ENCODE data around the gene ISM1.

DNA sequence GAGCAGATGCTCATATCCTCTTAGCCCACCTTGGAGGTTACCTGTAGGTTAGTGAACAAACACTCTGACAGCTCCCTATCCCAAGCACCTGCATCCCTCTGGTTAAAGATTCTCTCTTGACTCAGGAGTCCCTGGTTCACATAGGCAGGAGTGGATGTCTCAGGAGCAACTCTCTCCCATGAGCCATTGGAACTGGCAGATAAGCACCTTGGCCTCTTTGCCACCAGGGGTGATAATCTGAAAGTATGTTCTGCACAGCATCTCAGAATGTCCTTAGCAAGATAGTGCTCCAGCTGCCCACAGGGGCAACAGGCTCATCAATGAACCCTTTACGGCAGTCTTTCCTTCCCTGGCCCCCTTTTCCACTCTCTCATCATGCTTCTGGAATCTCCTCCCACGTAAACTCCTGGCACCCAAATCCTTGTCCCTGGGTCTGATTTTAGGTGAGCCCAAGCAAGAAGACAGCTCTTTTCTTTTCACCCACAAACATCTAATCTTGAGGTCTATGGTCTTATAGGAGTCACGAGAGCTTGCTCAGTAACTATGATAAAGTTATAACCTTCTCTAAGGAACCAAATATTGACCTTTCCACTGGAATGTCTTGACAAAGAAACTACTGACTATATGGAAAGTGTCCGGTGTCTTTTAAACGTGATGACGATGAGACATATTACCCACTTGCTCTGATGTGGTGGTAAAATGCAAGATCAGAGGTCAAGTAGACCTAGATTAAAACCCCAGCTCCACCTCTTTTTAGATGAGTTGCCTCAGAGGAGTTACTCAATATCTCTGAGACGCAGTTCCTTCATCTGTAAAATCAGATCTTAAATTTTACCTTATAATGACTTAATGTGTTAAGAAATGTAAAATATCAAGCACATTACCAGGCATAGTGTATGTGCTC lies 39.8 kb upstream of the ISM1 start:
- TF ChIP-seq, protein P1, sequence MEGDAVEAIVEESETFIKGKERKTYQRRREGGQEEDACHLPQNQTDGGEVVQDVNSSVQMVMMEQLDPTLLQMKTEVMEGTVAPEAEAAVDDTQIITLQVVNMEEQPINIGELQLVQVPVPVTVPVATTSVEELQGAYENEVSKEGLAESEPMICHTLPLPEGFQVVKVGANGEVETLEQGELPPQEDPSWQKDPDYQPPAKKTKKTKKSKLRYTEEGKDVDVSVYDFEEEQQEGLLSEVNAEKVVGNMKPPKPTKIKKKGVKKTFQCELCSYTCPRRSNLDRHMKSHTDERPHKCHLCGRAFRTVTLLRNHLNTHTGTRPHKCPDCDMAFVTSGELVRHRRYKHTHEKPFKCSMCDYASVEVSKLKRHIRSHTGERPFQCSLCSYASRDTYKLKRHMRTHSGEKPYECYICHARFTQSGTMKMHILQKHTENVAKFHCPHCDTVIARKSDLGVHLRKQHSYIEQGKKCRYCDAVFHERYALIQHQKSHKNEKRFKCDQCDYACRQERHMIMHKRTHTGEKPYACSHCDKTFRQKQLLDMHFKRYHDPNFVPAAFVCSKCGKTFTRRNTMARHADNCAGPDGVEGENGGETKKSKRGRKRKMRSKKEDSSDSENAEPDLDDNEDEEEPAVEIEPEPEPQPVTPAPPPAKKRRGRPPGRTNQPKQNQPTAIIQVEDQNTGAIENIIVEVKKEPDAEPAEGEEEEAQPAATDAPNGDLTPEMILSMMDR (IDR thresholded peaks at IDR 0.05; ENCODE audit: low read depth, low read length, poor library complexity, severe bottlenecking), result no peak
- no peak for TF ChIP-seq EZH2phosphoT487 (IDR thresholded peaks at IDR 0.05; ENCODE audit: borderline replicate concordance, low read length)

Data from DOHH2 (cell line).